GM12801 (cell line): ENCODE results near the gene FGF10.

Experiments
- CTCF ChIP-seq: IDR thresholded peaks from one replicate; pipeline ENCODE4 v1.5.1; 2011; ENCODE audit warnings: control low read depth; ENCODE audit not compliant: insufficient read length; ENCODE audit errors: extremely low read depth

Gene FGF10

GRCh38 chr5:44389090-44389822 is at the start of gene FGF10:
Gene FGF10 (minus strand): TSS chr5:44389420. CDS start chr5:44388682, 738 bp downstream.
- no peak for TF ChIP-seq CTCF

GRCh38 chr5:44426944-44427343 is 37.7 kb upstream of the FGF10 start:
- TF ChIP-seq CTCF, result no peak

- TF ChIP-seq CTCF, result no peak
Measured at GRCh38 chr5:44412286-44412685, 23.1 kb upstream of the FGF10 start.

GRCh38 chr5:44402084-44402483 is 12.9 kb upstream of the FGF10 start:
- TF ChIP-seq CTCF, result no peak

GRCh38 chr5:44401611-44402010 is 12.4 kb upstream of the FGF10 start:
- TF ChIP-seq CTCF, result no peak

GRCh38 chr5:44398382-44398781 is 9.2 kb upstream of the FGF10 start:
- no peak for TF ChIP-seq CTCF

GRCh38 chr5:44396312-44396711 is 7.1 kb upstream of the FGF10 start:
- no peak for TF ChIP-seq CTCF
